Stimulated activated CD4-positive, alpha-beta T cell treated with anti-CD3 and anti-CD28 coated beads, Interleukin-15, amount 100 ng/mL, for 24 hours (primary cell): ENCODE measurements around the gene THYN1.

Experiments
- DNase-seq: peaks from one replicate; pipeline ENCODE4 v3.0.0-alpha.2; 2020

The THYN1 gene

DNA sequence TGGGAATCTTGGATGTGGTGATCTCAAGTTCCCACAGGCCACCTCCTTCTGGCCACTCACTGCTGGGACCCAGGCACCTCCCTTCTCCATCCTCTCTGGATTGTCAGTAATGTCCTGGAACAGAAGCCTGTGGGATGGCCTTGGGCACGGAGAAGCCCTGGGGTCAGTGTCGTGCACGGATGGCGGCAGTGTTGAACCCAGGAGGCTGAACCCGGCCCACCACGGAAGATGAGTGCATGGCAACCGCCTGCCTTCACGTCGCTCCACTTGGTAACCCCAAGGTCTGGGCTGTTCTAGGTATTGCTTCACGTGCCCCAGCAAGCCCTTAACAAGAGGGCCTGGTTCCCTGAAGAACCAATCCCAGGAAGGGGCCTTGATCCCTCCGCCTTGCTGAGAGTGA lies 7.1 kb downstream of the THYN1 start:
- DNase-seq, result no peak

DNA sequence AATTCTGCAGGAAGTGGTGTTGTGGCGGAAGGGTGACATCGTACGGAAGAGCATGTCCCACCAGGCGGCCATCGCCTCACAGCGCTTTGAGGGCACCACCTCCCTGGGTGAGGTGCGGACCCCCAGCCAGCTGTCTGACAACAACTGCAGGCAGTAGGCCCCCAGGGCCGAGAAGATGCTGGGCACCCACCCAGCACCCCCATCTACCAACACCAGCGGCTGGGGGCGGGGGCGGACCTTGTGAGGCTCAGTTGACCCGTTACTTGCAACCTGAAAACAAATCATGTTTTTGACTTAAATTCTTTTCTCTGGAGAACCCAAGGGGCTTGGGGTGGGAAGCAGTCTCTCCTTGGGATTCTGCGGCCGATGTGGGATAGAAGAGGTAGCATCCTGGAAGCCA lies 7.7 kb downstream of the THYN1 start:
- no peak for DNase-seq

DNA sequence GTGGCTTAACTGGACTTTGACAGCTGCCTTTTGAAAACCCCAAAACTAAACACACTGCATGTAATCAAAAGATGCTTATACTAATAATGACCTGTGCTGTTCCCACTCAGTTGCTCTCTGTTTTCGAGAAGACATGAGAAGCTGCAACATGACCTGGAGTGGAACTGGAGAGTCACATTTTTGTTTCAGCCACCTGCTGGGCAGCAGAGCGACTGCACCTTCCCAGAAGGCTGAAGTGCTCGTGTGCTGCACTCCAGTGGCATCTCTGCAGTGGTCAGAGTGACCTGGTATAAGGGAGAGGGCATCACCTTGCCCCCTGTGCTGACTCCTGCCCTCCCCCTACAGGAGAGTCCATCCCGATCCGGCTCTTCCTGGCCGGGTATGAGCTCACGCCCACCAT lies 8.6 kb downstream of the THYN1 start:
- DNase-seq, result no peak

GRCh38 chr11:134243913-134244312 lies 9.2 kb downstream of the THYN1 start:
- DNase-seq, result no peak

DNA sequence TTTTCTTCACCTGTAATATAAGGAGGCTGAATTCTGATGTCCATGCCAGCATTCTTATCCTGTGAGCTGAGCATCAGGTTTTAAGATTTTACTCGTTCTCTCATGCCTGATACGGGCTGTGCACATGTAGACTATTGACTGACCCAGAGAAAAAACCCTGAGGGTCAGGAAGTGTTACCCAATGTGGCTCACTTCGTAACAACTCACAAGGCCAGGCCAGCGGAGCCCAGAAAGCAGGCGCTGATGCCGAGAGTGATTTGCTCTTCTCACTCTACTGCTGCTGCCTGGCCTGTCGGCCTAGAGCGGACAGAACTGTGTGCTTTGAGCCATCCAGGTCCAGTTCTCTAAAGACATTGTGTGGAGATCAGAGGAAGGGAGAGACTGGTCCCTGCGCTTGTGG lies 10.8 kb downstream of the THYN1 start:
- DNase-seq, result no peak

DNA sequence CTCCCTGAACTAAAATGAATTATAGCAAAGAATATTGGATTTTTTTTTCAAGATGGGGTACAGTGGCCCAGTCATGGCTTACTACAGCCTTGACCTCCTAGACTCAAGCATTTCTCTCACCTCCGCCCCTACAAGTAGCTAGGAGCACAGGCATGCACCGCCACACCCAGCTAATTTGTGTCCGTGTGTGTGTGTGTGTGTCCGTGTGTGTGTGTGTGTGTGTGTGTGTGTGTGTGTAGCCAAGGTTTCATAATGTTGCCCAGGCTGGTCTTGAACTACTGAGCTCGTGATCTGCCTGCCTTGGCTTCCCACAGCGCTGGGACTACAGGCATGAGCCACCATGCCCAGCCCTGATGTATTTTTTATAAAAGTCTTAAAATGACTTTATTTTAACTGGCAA lies 12.6 kb downstream of the THYN1 start:
- no peak for DNase-seq

DNA sequence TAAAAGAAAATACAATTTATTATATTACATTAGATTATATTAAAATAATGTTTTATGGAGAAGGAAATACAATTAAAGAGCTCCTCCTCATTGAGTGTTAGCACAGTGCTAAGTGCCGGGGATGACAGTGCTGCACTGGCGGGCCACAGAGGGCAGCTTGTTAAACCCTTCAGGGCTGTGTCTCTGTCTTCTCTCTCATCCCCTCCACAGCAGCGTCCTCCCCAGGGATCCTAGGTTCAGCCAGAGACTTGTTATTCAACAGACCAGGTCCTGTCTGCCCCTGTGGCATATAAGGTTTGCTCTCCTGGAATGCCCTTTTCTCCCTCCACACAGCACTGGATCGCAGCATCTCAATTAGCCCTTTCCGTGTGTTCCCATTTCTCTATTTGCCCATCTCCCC lies 14.2 kb downstream of the THYN1 start:
- DNase-seq, result no peak

- no peak for DNase-seq
Measured at GRCh38 chr11:134237557-134237922, 15.6 kb downstream of the THYN1 start.

GRCh38 chr11:134236834-134237556 lies 16.2 kb downstream of the THYN1 start:
- DNase-seq, result no peak

DNA sequence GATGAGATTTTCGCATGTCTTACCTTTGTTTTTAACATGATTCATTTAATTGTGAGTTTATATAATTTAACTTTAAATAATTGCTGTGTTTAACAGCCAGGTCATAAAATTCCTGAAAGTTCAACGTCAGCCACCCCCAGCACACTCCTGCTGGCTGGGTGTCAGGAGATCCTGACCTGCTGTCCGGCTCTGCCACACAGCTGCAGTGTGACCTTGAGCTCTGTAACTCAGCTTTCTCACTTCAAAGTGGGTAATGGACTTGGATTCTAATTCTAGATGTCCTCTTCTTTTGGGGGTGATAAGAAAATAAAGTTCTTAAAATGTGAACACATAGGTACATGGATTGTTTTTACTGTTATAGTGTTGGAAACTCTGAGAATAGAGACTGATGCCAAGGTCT lies 17.8 kb downstream of the THYN1 start:
- no peak for DNase-seq

DNA sequence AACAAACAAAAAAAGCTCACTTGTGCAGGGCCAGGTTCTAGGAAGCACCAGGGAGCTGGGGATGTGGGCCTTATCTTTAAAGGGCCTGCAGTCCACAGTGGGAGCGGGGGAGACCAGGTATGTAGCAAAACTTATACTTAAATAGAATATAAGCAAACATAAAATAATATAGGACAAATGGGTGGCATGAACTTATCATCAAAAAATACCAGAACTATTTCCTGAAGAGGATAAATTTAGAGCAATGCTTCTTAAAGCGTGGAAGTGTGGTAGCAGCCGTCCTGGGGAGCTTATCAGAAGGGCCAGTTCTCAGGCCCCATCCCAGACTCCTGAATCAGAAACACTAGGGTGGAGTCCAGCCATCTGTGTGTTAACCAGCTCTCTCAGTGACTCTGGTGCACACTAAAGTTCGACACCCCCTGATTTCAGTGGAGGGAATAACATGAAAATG lies 19.4 kb downstream of the THYN1 start:
- no peak for DNase-seq

DNA sequence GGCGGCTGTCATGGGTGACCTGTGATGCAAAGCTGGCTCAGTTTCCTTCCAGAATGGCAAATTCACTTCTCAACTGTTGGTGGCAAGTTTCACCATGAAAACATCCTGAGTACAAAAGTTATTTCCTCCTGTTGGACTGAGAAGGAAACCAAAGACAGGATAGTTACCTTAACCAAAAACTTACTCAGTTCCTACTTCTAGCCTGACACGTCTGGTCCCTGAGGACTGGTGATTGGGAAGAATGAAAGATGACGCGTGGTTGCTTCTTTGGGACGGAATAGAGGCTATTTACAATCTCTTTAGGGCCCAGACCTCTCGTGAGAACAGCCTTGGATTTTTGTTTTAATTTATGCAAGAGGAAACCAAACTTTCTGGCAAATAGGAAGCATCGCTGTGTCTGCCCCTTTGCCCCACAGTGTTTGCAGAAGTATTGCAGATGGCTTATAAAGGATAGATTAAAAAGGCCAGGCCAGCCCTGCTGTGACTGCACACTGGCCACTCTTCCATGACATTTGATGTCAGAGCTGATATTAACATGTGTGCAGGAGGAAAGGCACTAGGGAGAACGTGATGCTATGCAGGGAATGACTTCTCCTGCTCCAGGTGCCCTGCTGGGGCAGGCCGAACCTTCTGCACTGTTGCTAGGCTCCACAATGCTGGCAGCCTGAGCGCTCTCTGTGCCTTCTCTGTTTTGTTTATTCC lies 21.0 kb downstream of the THYN1 start:
- DNase-seq, result no peak

DNA sequence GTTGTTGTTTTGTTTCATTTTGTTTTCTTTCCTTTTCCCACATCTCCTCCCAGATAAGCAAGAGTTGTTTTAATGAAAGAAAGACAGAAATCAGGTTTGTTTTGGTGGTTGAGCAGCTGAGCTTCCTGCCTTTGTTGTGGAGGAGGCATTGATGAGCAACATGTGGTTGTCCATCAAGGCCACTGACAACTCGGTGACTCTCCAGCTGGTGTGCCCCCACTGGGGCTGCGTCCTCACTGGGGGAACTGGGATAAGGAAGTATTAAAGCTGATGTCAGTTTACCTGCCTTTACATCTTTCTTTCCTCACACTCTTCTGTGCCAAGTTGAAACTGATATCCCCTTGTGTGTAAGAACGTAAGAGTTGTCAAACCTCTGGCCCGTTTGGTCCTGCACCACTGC lies 22.8 kb downstream of the THYN1 start:
- no peak for DNase-seq

DNA sequence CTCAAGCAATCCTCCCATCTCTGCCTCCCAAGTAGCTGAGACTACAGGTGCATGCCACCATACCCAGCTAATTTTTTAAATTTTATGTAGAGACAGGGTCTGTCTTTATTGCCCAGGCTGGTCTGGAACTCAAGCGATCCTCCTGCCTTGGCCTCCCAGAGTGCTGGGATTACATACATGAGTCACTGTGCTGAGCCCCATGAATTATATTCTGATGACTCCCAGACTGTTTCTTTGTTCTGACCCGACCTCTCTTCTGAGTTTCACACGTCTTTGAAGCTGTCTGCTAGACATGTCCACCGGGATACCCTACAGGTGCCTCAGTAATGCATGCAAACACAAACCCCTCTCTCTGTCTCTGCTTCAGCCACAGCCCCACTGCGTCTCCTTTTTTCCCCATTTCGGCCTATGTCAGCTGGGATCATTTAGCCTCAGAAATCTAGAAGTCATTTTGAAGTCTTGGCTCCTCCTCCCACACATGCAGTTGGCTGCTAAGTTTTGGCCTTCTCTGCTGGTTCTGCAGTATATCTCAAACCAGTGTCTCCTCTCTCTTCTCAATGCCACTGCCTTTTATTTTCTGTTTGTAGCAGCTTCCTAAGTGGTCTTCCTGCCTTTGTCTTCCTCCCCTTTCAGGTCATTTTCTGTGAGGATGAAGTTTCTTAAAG lies 23.9 kb downstream of the THYN1 start:
- no peak for DNase-seq

- peak; percentile 25 for DNase-seq
Measured at GRCh38 chr11:134228625-134229024, 24.5 kb downstream of the THYN1 start.

- no peak for DNase-seq
Measured at GRCh38 chr11:134226806-134227325, 26.3 kb downstream of the THYN1 start.

DNA sequence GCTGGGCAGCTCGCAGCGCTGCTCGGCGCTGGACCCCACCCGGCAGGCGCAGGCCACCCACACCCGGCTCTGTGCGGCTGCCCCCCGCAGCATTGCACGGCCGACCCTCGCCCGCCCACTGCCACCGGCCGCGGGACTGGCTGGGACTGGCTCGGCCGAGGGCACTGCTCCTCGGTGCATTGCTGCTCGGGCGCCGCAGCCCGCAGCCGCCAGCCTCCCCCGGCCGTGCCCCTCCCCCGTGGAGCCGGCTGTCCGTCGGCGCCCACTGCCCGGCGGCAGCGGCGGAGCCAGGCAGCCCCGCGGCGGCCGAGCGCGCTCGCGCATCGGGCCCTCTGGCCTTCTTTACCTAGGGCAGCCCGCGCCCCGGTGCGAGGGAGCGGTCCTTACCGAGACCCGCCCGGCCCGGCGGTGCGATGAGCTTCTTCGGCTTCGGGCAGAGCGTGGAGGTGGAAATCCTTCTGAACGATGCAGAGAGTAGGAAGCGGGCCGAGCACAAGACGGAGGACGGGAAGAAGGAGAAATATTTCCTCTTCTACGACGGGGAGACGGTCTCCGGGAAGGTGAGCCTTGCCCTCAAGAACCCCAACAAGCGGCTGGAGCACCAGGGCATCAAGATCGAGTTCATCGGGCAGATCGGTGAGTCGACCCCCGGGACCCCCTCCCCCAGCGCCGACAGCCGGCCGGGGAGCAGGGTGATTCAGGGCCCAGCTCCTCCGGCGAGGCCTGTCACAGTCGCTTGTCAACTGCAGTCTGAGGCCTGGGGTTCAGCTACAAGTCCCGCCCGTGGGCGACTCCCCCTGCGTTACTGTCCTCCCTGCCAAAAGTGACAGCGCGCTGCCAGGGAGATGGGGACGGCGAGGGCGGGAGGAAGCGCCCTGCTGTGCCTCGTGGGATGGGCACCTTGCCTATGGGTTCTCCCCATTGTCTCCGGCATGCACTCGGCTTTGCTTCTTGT lies 28.2 kb downstream of the THYN1 start:
- peak; percentile 80 for DNase-seq

DNA sequence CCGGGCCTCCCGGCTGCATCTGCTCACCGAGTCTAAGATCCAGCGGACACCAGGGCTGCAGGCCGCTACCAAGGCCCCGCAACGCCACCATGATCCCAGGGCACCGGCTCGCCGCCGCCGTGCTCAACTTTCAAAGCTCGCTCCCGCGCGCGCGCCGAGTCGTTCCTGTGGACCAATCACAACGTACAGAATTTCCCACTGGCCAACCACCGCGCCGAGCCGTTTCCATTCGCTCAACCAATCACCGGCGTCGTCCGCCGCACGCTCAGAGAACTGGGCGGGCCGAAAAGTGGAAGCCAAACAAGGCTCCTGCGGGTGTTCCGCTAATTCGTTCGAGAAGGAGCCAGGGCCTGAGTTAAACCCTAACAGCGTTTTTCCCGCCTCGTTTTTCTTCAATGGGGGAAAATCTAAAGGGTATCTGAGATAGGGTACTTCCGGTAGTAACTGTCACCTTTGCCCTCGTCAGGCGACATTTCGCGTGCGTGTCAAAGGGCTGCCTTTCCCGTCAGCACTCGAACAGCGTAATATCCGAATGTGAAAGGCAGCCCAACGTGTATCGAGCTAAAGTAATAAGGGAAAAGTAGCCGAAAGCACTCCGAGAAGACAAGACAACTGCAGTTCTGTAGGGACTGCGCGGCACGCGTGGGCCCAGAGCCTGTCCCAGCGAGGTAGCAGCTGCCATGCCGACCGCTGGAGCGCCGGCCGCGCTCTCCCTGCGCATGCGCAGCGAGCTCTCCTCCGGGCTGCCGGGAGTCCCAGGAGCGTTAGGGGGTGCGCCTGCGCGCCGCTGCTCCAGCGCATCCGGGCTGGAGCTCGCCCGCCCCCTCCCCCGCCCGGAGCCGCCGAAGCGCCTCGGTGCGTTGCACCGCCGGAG lies 29.1 kb downstream of the THYN1 start, which contains the start of the genes NCAPD3 and VPS26B:
Gene NCAPD3 (minus strand): TSS at position 132 of the 874 bp plus-strand sequence. CDS start 41 bp downstream, at position 91.
Gene VPS26B (plus strand): TSS at position 836 of the 874 bp plus-strand sequence. CDS start 452 bp downstream, outside the sequence.
- peak; percentile 98 for DNase-seq

DNA sequence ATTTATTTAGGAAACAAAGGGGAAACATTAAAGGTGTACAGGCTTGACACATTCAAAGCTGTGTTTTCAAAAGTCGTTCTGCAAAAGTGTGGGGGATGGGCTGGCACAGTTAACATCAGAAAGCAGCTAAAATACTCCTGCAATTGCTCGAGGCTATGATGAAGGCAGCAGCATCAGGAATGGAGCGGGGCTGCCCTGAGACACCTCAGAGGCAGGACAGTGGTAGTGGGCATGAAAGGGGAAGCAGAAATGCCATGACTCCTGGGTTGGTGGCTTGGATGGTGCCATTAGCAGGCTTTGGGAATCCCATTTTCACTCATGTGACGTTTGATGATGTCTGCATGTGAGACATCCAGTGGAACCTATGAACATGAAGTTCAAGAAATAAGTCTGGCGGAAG lies 30.0 kb downstream of the THYN1 start:
- peak; percentile 39 for DNase-seq

- no peak for DNase-seq
Measured at GRCh38 chr11:134216816-134217215, 36.3 kb downstream of the THYN1 start.

DNA sequence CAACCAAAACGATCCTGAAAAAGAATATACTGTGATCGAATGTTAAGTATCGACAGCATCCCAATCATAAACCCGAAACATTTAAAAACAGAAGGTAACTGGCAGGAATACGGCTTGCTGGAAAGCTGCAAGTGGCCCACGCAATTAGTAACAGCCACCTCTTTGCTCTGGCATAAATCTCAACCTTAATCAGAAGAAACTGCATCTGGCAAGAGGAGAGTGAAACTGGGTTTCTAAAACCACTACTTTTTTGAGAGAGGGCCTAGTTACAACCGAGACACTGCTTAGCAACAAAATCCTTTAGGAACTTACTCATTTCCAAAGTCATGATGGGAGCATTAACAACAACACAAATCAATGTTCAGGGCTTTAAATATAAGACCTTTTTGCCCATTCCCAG lies 37.3 kb downstream of the THYN1 start:
- no peak for DNase-seq
